Stimulated activated naive B cell treated with anti-CD40 and anti-IgM and Interleukin-4, amounts not matched to agents 10 μg/mL and 1 μg/mL and 100 μg/mL, for 72 hours (primary cell): Measurements from ENCODE around the gene SRP72.

Experiments used
- ATAC-seq, 2 donors: fragments of 150-1000 bp; cut with Tn5 transposase; replicated peaks; 2 replicates each; pipeline ENCODE4 v1.10.0; 2021; ENCODE audit warnings: moderate library complexity in 1 of 2
- DNase-seq: peaks from one replicate; pipeline ENCODE4 v3.0.0; 2021
- H3K27ac Mint-ChIP-seq: one replicate; pipeline ENCODE4 v1.8.0; 2022; ENCODE audit warnings: mild to moderate bottlenecking, mixed read lengths
- H3K27me3 Mint-ChIP-seq, 2 donors: one replicate each; pipeline ENCODE4 v1.8.0; 2022; ENCODE audit warnings: mixed read lengths in 2 of 2
- H3K36me3 Mint-ChIP-seq, 2 donors: one replicate each; pipeline ENCODE4 v1.8.0; 2022; ENCODE audit warnings: mixed read lengths in 2 of 2, mild to moderate bottlenecking in 1 of 2
- H3K4me1 Mint-ChIP-seq, 2 donors: one replicate each; pipeline ENCODE4 v1.8.0; 2022; ENCODE audit warnings: mixed read lengths in 2 of 2, mild to moderate bottlenecking in 1 of 2
- H3K4me3 Mint-ChIP-seq, 2 donors: one replicate each; pipeline ENCODE4 v1.8.0; 2022; ENCODE audit warnings: mild to moderate bottlenecking in 2 of 2, mixed read lengths in 2 of 2, moderate library complexity in 1 of 2
- H3K9me3 Mint-ChIP-seq, 2 donors: one replicate each; pipeline ENCODE4 v1.8.0; 2022; ENCODE audit warnings: mixed read lengths in 2 of 2, mild to moderate bottlenecking in 1 of 2

SRP72 gene

GRCh38 chr4:56467284-56468096, at the start of gene SRP72:
Gene SRP72 (plus strand): TSS chr4:56467617. CDS start chr4:56467636, 19 bp downstream.
- DNase-seq: peak; percentile 82
- peak; percentile 94 to 96 for ATAC-seq
- H3K36me3 Mint-ChIP-seq: peaks cover 14 to 29% of the 10 kb centered on the region in 2 donors
- H3K4me3 Mint-ChIP-seq: peak within 1 kb of the TSS; percentile 97 to 98
- H3K27ac Mint-ChIP-seq: peak within 1 kb of the TSS; percentile 99
- peaks cover 31 to 45% of the 10 kb centered on the region in 2 donors for H3K4me1 Mint-ChIP-seq
- no peaks in the 10 kb centered on the region for H3K27me3 Mint-ChIP-seq
- no peaks in the 10 kb centered on the region for H3K9me3 Mint-ChIP-seq

- Mint-ChIP-seq H3K4me3 (no peak overlapping the region), H3K27ac (no peak overlapping the region), H3K27me3 (no peaks in the 10 kb centered on the region), H3K4me1 (peaks cover 8 to 34% of the 10 kb centered on the region in 2 donors), H3K9me3 (peaks cover 2 to 3% of the 10 kb centered on the region in 2 donors), H3K36me3 (peaks cover 13 to 14% of the 10 kb centered on the region in 2 donors)
- DNase-seq (no peak), ATAC-seq (no peak)
Measured at GRCh38 chr4:56424176-56424575, 43.2 kb upstream of the SRP72 start.

- DNase-seq: no peak
- Mint-ChIP-seq H3K27me3 (no peaks in the 10 kb centered on the region), H3K4me1 (peaks cover 10 to 34% of the 10 kb centered on the region in 2 donors), H3K36me3 (peaks cover 9% of the 10 kb centered on the region in 2 donors), H3K27ac (no peak overlapping the region), H3K4me3 (no peak overlapping the region), H3K9me3 (peaks cover 2 to 3% of the 10 kb centered on the region in 2 donors)
- no peak for ATAC-seq
Measured at GRCh38 chr4:56424697-56425514, 42.5 kb upstream of the SRP72 start.

- peaks cover 10 to 30% of the 10 kb centered on the region in 2 donors for H3K4me1 Mint-ChIP-seq
Measured at GRCh38 chr4:56425518-56425917, 41.9 kb upstream of the SRP72 start.

GRCh38 chr4:56426273-56426672, 41.1 kb upstream of the SRP72 start:
- peaks cover 2 to 3% of the 10 kb centered on the region in 2 donors for H3K9me3 Mint-ChIP-seq
- peak in 1 of 2 donors; percentile 34 for ATAC-seq
- H3K4me3 Mint-ChIP-seq: no peak overlapping the region
- peaks cover 8 to 26% of the 10 kb centered on the region in 2 donors for H3K4me1 Mint-ChIP-seq
- no peak overlapping the region for H3K27ac Mint-ChIP-seq
- DNase-seq: no peak
- peaks cover 9% of the 10 kb centered on the region in 2 donors for H3K36me3 Mint-ChIP-seq
- no peaks in the 10 kb centered on the region for H3K27me3 Mint-ChIP-seq

More at GRCh38 chr4:56425518-56425917, 41.9 kb upstream of the SRP72 start:
- Mint-ChIP-seq H3K36me3 (peaks cover 9% of the 10 kb centered on the region in 2 donors), H3K4me3 (no peak overlapping the region), H3K27me3 (no peaks in the 10 kb centered on the region), H3K9me3 (peaks cover 2 to 3% of the 10 kb centered on the region in 2 donors), H3K27ac (no peak overlapping the region)
- DNase-seq: no peak
- no peak for ATAC-seq

- Mint-ChIP-seq H3K36me3 (peaks cover 9% of the 10 kb centered on the region in 2 donors), H3K4me3 (no peak overlapping the region), H3K9me3 (peaks cover 2 to 3% of the 10 kb centered on the region in 2 donors), H3K27ac (no peak overlapping the region), H3K27me3 (no peaks in the 10 kb centered on the region), H3K4me1 (peaks cover 8 to 26% of the 10 kb centered on the region in 2 donors)
- ATAC-seq (no peak), DNase-seq (no peak)
Measured at GRCh38 chr4:56427179-56427578, 40.2 kb upstream of the SRP72 start.

- Mint-ChIP-seq H3K27me3 (no peaks in the 10 kb centered on the region), H3K4me3 (no peak overlapping the region), H3K4me1 (peaks cover 14 to 38% of the 10 kb centered on the region in 2 donors), H3K9me3 (peaks cover 2 to 3% of the 10 kb centered on the region in 2 donors), H3K27ac (no peak overlapping the region), H3K36me3 (peaks cover 9% of the 10 kb centered on the region in 2 donors)
- DNase-seq (no peak), ATAC-seq (no peak)
Measured at GRCh38 chr4:56430203-56430602, 37.2 kb upstream of the SRP72 start.

GRCh38 chr4:56433280-56433679, 34.1 kb upstream of the SRP72 start:
- Mint-ChIP-seq H3K36me3 (peaks cover 5 to 7% of the 10 kb centered on the region in 2 donors), H3K27ac (no peak overlapping the region), H3K27me3 (no peaks in the 10 kb centered on the region), H3K9me3 (no peaks in the 10 kb centered on the region), H3K4me1 (peaks cover 14 to 24% of the 10 kb centered on the region in 2 donors), H3K4me3 (peak overlapping the region; percentile 25 to 56)
- ATAC-seq (no peak), DNase-seq (no peak)

GRCh38 chr4:56434599-56435139, 32.7 kb upstream of the SRP72 start:
- H3K4me1 Mint-ChIP-seq: peaks cover 16 to 27% of the 10 kb centered on the region in 2 donors
- ATAC-seq: peak; percentile 13 to 22
- H3K4me3 Mint-ChIP-seq: peak overlapping the region; percentile 88 to 94
- peaks cover 11 to 13% of the 10 kb centered on the region in 2 donors for H3K36me3 Mint-ChIP-seq
- no peaks in the 10 kb centered on the region for H3K9me3 Mint-ChIP-seq
- no peaks in the 10 kb centered on the region for H3K27me3 Mint-ChIP-seq
- DNase-seq: peak; percentile 34
- H3K27ac Mint-ChIP-seq: peak overlapping the region; percentile 99

GRCh38 chr4:56435140-56435926, 32.1 kb upstream of the SRP72 start, which contains the start of gene PPAT:
Gene PPAT (minus strand): TSS chr4:56435615. CDS start chr4:56435477, 138 bp downstream.
- H3K27me3 Mint-ChIP-seq: no peaks in the 10 kb centered on the region
- peak within 1 kb of the TSS; percentile 99 for H3K27ac Mint-ChIP-seq
- peak; percentile 98 for DNase-seq
- peak; percentile 79 to 82 for ATAC-seq
- H3K9me3 Mint-ChIP-seq: no peaks in the 10 kb centered on the region
- peak within 1 kb of the TSS; percentile 88 to 94 for H3K4me3 Mint-ChIP-seq
- H3K36me3 Mint-ChIP-seq: peaks cover 12 to 17% of the 10 kb centered on the region in 2 donors
- peaks cover 19 to 31% of the 10 kb centered on the region in 2 donors for H3K4me1 Mint-ChIP-seq

GRCh38 chr4:56438766-56439165, 28.7 kb upstream of the SRP72 start:
- Mint-ChIP-seq H3K9me3 (no peaks in the 10 kb centered on the region), H3K36me3 (peaks cover 20 to 30% of the 10 kb centered on the region in 2 donors), H3K4me3 (no peak overlapping the region), H3K27me3 (no peaks in the 10 kb centered on the region), H3K4me1 (peaks cover 18 to 36% of the 10 kb centered on the region in 2 donors), H3K27ac (no peak overlapping the region)
- ATAC-seq (no peak), DNase-seq (no peak)

- no peak overlapping the region for H3K27ac Mint-ChIP-seq
- peaks cover 15 to 44% of the 10 kb centered on the region in 2 donors for H3K4me1 Mint-ChIP-seq
- H3K27me3 Mint-ChIP-seq: no peaks in the 10 kb centered on the region
- H3K36me3 Mint-ChIP-seq: peaks cover 27 to 35% of the 10 kb centered on the region in 2 donors
- H3K4me3 Mint-ChIP-seq: no peak overlapping the region
- DNase-seq (no peak), ATAC-seq (no peak)
- no peaks in the 10 kb centered on the region for H3K9me3 Mint-ChIP-seq
Measured at GRCh38 chr4:56440983-56441382, 26.4 kb upstream of the SRP72 start.

- Mint-ChIP-seq H3K27me3 (no peaks in the 10 kb centered on the region), H3K4me3 (no peak overlapping the region), H3K27ac (no peak overlapping the region), H3K36me3 (peaks cover 32 to 40% of the 10 kb centered on the region in 2 donors), H3K9me3 (no peaks in the 10 kb centered on the region), H3K4me1 (peaks cover 9 to 34% of the 10 kb centered on the region in 2 donors)
- DNase-seq (no peak), ATAC-seq (no peak)
Measured at GRCh38 chr4:56444719-56445118, 22.7 kb upstream of the SRP72 start.
